Measurements from ENCODE around the gene PHLDA2. TPM values are rescaled to one million over a fixed set of nuclear protein-coding genes. Genes with fewer than 3 reads are reported as not detected.

PHLDA2 gene
- total and polyA plus RNA-seq, 2 experiments from 2014 or later, result 3.8 to 16.5 TPM

DNA sequence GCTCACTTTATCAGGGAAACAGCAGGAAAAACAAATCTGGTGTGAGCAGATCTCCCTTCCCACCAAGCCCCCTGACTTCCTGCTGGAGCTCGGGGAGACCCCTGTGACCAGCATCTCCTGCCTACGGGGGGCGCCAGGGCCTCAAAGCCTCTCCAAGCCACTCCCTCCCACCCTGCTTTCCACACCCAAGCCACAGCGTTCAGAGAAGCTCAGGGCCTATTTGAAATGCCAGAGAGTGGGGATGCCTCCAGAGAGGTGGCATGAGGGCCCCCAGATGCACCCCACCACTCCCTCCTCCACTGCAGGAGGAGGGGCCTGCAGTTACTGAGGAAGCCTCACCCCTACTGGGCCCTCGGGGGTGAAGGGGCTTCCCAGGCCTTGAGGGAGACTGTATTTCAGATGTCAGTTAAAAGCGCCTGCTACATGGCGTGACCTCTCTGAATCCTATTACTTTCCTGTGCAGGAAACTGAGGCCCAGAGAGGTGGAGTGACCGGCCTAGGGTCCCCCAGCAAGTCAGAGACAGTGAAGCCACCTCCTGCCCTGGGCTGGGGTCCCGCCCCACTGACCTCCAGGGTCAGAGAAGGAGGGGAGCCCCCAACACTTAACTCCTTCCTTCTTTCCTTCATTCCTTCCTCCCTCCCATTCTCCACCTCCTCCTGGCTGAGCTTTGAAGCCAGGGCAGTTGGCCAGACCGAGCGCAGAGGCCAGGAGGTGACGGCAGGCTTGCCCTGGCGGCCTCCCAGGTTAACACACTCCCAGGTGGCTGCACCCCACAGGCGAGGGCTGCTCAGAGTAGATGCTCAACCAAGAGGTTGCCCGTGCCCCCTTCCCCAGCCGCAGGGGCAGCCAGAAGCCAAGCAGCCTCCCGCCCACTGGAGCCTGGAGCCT lies 37.6 kb downstream of the PHLDA2 start:
- peak; percentile 5 for ATAC-seq
- no peak overlapping the region for H3K27ac ChIP-seq (ENCODE audit: low read depth)
- peaks cover 20% of the 10 kb centered on the region for H3K27me3 ChIP-seq (ENCODE audit: insufficient read depth)
- peaks cover 34% of the 10 kb centered on the region for H3K9me3 Mint-ChIP-seq
- H3K36me3 Mint-ChIP-seq (ENCODE audit: low read depth), result peaks cover 12% of the 10 kb centered on the region; the same call in 2 of the 3 replicates
- no peaks in the 10 kb centered on the region for H3K36me3 ChIP-seq (ENCODE audit: insufficient read depth)
- H3K79me2 ChIP-seq (replicated peaks; ENCODE audit: insufficient read depth), result no peaks in the 10 kb centered on the region
- no peak overlapping the region for H3K27ac Mint-ChIP-seq
- H3K4me1 Mint-ChIP-seq, result peaks cover 12% of the 10 kb centered on the region
- no peaks in the 10 kb centered on the region for H3K9me2 ChIP-seq (ENCODE audit: insufficient read depth)
- H4K20me1 ChIP-seq (replicated peaks; ENCODE audit: insufficient read depth), result no peaks in the 10 kb centered on the region
- peak overlapping the region; percentile 90; the same call in 1 of the 2 replicates for H3K4me2 ChIP-seq
- peaks cover 26% of the 10 kb centered on the region; the same call in 1 of the 2 replicates for H3F3A ChIP-seq (replicated peaks; ENCODE audit: low read depth)
- peaks cover 55% of the 10 kb centered on the region for H3K27me3 Mint-ChIP-seq (ENCODE audit: insufficient read depth, low read depth, poor library complexity)
- H2AFZ ChIP-seq, result no peak overlapping the region
- peak; percentile 53 for DNase-seq (ENCODE audit: low spot score)
- 0 out of 2 replicates have a peak overlapping the region, but pooled peaks have one; percentile 60 for H3K4me3 ChIP-seq
- peaks cover 23% of the 10 kb centered on the region for H3K4me1 ChIP-seq (ENCODE audit: insufficient read depth)
- H3K4me3 Mint-ChIP-seq, result peak overlapping the region; percentile 44; the same call in 1 of the 3 replicates
- TF ChIP-seq CTCF (conservative IDR thresholded peaks at IDR 0.05; ENCODE audit: low read depth in 2 of 2) (peak; percentile 49 to 65), ZNF114 (CRISPR knock-in tag; IDR thresholded peaks at IDR 0.05) (0 out of 2 replicates have a peak, but pooled peaks have one; percentile 9), STAT1 (IDR thresholded peaks at IDR 0.05; ENCODE audit: unreplicated experiment) (no peak)

DNA sequence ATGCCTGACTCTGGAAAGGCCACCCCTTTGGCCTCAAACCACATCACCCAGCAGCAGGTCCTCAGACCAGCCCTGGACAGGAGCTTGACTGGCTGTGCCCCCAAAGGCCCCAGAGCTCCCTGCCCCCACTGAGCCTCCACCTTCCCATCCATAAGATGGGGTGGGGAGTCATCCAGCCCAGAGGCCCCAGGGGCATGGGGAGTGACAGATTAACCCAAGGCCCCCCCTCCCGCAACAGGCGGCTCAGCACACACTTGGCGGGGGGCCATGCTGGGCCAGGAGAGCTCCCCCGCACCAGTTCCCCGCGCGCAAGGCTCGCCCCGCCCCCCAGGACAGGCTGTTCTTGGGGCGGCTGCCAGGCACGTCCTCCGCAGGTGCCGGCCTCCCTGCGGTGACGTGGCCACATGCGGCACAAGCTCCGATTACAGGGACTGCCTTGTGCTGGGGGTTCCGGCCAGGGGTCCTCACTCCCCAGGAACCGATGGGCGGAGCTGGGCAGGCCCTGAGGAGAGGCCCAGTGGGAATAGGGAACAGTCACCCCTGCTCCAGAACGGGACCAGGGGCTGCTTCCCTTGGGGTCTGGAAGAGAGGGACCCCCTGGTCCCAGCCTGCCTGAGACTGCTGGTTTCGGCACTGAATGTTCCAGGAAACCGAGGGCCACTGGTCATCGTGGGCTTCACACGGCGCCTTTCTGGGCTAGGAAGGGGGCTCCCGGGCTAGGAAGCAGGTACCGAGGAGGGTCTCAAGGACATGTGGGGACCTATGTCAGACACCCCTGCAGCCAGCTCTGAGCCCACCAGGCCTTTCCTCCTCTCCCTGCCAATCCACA lies 38.5 kb downstream of the PHLDA2 start:
- Mint-ChIP-seq H3K4me3 (no peak overlapping the region), H3K4me1 (peaks cover 14% of the 10 kb centered on the region), H3K36me3 (ENCODE audit: low read depth) (peaks cover 9% of the 10 kb centered on the region; the same call in 2 of the 3 replicates), H3K27me3 (ENCODE audit: insufficient read depth, low read depth, poor library complexity) (peaks cover 52% of the 10 kb centered on the region), H3K9me3 (peaks cover 28% of the 10 kb centered on the region), H3K27ac (no peak overlapping the region)
- Histone ChIP-seq H3K4me1 (ENCODE audit: insufficient read depth) (peaks cover 25% of the 10 kb centered on the region), H2AFZ (no peak overlapping the region), H3K9me2 (ENCODE audit: insufficient read depth) (no peaks in the 10 kb centered on the region), H3K79me2 (replicated peaks; ENCODE audit: insufficient read depth) (no peaks in the 10 kb centered on the region), H4K20me1 (replicated peaks; ENCODE audit: insufficient read depth) (no peaks in the 10 kb centered on the region), H3F3A (replicated peaks; ENCODE audit: low read depth) (peaks cover 26% of the 10 kb centered on the region; the same call in 1 of the 2 replicates), H3K4me3 (no peak overlapping the region), H3K27me3 (ENCODE audit: insufficient read depth) (peaks cover 24% of the 10 kb centered on the region), H3K4me2 (peak overlapping the region; percentile 90; the same call in 1 of the 2 replicates), H3K27ac (ENCODE audit: low read depth) (no peak overlapping the region), H3K36me3 (ENCODE audit: insufficient read depth) (no peaks in the 10 kb centered on the region)
- no peak; the same call in 2 of the 3 replicates for ATAC-seq
- DNase-seq (ENCODE audit: low spot score), result no peak
- TF ChIP-seq, protein P1, sequence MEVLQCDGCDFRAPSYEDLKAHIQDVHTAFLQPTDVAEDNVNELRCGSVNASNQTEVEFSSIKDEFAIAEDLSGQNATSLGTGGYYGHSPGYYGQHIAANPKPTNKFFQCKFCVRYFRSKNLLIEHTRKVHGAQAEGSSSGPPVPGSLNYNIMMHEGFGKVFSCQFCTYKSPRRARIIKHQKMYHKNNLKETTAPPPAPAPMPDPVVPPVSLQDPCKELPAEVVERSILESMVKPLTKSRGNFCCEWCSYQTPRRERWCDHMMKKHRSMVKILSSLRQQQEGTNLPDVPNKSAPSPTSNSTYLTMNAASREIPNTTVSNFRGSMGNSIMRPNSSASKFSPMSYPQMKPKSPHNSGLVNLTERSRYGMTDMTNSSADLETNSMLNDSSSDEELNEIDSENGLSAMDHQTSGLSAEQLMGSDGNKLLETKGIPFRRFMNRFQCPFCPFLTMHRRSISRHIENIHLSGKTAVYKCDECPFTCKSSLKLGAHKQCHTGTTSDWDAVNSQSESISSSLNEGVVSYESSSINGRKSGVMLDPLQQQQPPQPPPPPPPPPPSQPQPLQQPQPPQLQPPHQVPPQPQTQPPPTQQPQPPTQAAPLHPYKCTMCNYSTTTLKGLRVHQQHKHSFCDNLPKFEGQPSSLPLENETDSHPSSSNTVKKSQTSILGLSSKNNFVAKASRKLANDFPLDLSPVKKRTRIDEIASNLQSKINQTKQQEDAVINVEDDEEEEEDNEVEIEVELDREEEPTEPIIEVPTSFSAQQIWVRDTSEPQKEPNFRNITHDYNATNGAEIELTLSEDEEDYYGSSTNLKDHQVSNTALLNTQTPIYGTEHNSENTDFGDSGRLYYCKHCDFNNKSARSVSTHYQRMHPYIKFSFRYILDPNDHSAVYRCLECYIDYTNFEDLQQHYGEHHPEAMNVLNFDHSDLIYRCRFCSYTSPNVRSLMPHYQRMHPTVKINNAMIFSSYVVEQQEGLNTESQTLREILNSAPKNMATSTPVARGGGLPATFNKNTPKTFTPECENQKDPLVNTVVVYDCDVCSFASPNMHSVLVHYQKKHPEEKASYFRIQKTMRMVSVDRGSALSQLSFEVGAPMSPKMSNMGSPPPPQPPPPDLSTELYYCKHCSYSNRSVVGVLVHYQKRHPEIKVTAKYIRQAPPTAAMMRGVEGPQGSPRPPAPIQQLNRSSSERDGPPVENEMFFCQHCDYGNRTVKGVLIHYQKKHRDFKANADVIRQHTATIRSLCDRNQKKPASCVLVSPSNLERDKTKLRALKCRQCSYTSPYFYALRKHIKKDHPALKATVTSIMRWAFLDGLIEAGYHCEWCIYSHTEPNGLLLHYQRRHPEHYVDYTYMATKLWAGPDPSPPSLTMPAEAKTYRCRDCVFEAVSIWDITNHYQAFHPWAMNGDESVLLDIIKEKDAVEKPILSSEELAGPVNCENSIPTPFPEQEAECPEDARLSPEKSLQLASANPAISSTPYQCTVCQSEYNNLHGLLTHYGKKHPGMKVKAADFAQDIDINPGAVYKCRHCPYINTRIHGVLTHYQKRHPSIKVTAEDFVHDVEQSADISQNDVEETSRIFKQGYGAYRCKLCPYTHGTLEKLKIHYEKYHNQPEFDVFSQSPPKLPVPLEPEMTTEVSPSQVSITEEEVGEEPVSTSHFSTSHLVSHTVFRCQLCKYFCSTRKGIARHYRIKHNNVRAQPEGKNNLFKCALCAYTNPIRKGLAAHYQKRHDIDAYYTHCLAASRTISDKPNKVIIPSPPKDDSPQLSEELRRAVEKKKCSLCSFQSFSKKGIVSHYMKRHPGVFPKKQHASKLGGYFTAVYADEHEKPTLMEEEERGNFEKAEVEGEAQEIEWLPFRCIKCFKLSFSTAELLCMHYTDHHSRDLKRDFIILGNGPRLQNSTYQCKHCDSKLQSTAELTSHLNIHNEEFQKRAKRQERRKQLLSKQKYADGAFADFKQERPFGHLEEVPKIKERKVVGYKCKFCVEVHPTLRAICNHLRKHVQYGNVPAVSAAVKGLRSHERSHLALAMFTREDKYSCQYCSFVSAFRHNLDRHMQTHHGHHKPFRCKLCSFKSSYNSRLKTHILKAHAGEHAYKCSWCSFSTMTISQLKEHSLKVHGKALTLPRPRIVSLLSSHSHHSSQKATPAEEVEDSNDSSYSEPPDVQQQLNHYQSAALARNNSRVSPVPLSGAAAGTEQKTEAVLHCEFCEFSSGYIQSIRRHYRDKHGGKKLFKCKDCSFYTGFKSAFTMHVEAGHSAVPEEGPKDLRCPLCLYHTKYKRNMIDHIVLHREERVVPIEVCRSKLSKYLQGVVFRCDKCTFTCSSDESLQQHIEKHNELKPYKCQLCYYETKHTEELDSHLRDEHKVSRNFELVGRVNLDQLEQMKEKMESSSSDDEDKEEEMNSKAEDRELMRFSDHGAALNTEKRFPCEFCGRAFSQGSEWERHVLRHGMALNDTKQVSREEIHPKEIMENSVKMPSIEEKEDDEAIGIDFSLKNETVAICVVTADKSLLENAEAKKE (CRISPR knock-in tag; IDR thresholded peaks at IDR 0.05), result no peak
- TF ChIP-seq ZNF331 (CRISPR knock-in tag; IDR thresholded peaks at IDR 0.05; ENCODE audit: low read depth), result no peak
- no peak for TF ChIP-seq EZH2phosphoT487 (IDR thresholded peaks at IDR 0.05; ENCODE audit: unreplicated experiment)
- TF ChIP-seq CREB1 (CRISPR knock-in tag; IDR thresholded peaks at IDR 0.05; ENCODE audit: low read depth), result no peak
- TF ChIP-seq STAT1 (IDR thresholded peaks at IDR 0.05; ENCODE audit: unreplicated experiment), result no peak
- no peak for TF ChIP-seq ZNF114 (CRISPR knock-in tag; IDR thresholded peaks at IDR 0.05)
- TF ChIP-seq, protein P2, sequence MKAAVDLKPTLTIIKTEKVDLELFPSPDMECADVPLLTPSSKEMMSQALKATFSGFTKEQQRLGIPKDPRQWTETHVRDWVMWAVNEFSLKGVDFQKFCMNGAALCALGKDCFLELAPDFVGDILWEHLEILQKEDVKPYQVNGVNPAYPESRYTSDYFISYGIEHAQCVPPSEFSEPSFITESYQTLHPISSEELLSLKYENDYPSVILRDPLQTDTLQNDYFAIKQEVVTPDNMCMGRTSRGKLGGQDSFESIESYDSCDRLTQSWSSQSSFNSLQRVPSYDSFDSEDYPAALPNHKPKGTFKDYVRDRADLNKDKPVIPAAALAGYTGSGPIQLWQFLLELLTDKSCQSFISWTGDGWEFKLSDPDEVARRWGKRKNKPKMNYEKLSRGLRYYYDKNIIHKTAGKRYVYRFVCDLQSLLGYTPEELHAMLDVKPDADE (IDR thresholded peaks at IDR 0.05), result no peak
